ENCODE measurements around the gene LRRC75A.

The LRRC75A gene

GRCh38 chr17:16467044-16467443, 24.9 kb downstream of the LRRC75A start:
- H3K9ac ChIP-seq (ENCODE audit: low read length): no peak overlapping the region
- H3K36me3 ChIP-seq (ENCODE audit: control insufficient read depth in 1 of 2, insufficient read depth in 2 of 2, low read length in 2 of 2): no peaks in the 10 kb centered on the region
- no peak overlapping the region for H3K14ac ChIP-seq (ENCODE audit: low read length)
- no peak overlapping the region for H3K18ac ChIP-seq (ENCODE audit: low read length)
- no peak for DNase-seq
- no CpG with 5 or more reads among the region's 6 CpGs for WGBS (ENCODE audit: extremely low coverage, insufficient coverage, insufficient read length)
- H2AFZ ChIP-seq (ENCODE audit: insufficient read depth, low read length, poor library complexity): no peak overlapping the region
- H2BK5ac ChIP-seq (ENCODE audit: low read depth, low read length, poor library complexity): no peak overlapping the region
- no peak overlapping the region for H3K4ac ChIP-seq (ENCODE audit: low read depth, low read length)
- H3K27me3 ChIP-seq (ENCODE audit: insufficient read depth, low read length): no peaks in the 10 kb centered on the region
- H2BK12ac ChIP-seq (ENCODE audit: low read length): no peak overlapping the region
- no peak overlapping the region for H3K4me2 ChIP-seq (ENCODE audit: low read length)
- no peak overlapping the region for H3K23ac ChIP-seq (ENCODE audit: low read length)
- H3K4me3 ChIP-seq (ENCODE audit: low read depth, low read length): no peak overlapping the region
- peaks cover 1% of the 10 kb centered on the region for H3K9me3 ChIP-seq (ENCODE audit: insufficient read depth, low read depth, low read length)
- no peak overlapping the region for H4K12ac ChIP-seq (ENCODE audit: low read depth, low read length)
- H2BK120ac ChIP-seq (ENCODE audit: insufficient read depth, low read length, poor library complexity): no peak overlapping the region
- no peak overlapping the region for H3K27ac ChIP-seq (ENCODE audit: low read depth, low read length)
- no peaks in the 10 kb centered on the region for H3K79me1 ChIP-seq (ENCODE audit: low read length)
- H3K79me2 ChIP-seq (ENCODE audit: control insufficient read depth, insufficient read depth, low read length, poor library complexity): no peaks in the 10 kb centered on the region
- H4K8ac ChIP-seq (ENCODE audit: low read depth, low read length): no peak overlapping the region
- H3K4me1 ChIP-seq (ENCODE audit: control insufficient read depth in 1 of 2, insufficient read depth in 2 of 2, low read length in 2 of 2): peaks cover 0 to 2% of the 10 kb centered on the region in 2 experiments
- H2AK5ac ChIP-seq (ENCODE audit: low read length): no peak overlapping the region
- no peak overlapping the region for H4K91ac ChIP-seq (ENCODE audit: low read depth, low read length)

GRCh38 chr17:16466407-16466806, 25.6 kb downstream of the LRRC75A start:
- no peak overlapping the region for H3K4me3 ChIP-seq (ENCODE audit: low read depth, low read length)

GRCh38 chr17:16465861-16466338, 26.1 kb downstream of the LRRC75A start:
- Histone ChIP-seq H3K9ac (ENCODE audit: low read length) (no peak overlapping the region), H3K27ac (ENCODE audit: low read depth, low read length) (no peak overlapping the region), H4K91ac (ENCODE audit: low read depth, low read length) (no peak overlapping the region), H3K79me1 (ENCODE audit: low read length) (no peaks in the 10 kb centered on the region), H4K8ac (ENCODE audit: low read depth, low read length) (no peak overlapping the region), H2AK5ac (ENCODE audit: low read length) (no peak overlapping the region), H2AFZ (ENCODE audit: insufficient read depth, low read length, poor library complexity) (no peak overlapping the region), H3K23ac (ENCODE audit: low read length) (no peak overlapping the region), H2BK12ac (ENCODE audit: low read length) (no peak overlapping the region), H3K4ac (ENCODE audit: low read depth, low read length) (no peak overlapping the region), H3K4me1 (ENCODE audit: control insufficient read depth in 1 of 2, insufficient read depth in 2 of 2, low read length in 2 of 2) (peaks cover 0 to 2% of the 10 kb centered on the region in 2 experiments), H3K79me2 (ENCODE audit: control insufficient read depth, insufficient read depth, low read length, poor library complexity) (no peaks in the 10 kb centered on the region), H2BK5ac (ENCODE audit: low read depth, low read length, poor library complexity) (no peak overlapping the region), H3K9me3 (ENCODE audit: insufficient read depth, low read depth, low read length) (peaks cover 2% of the 10 kb centered on the region), H2BK120ac (ENCODE audit: insufficient read depth, low read length, poor library complexity) (no peak overlapping the region), H3K27me3 (ENCODE audit: insufficient read depth, low read length) (no peaks in the 10 kb centered on the region), H3K14ac (ENCODE audit: low read length) (no peak overlapping the region), H3K4me2 (ENCODE audit: low read length) (no peak overlapping the region), H4K12ac (ENCODE audit: low read depth, low read length) (no peak overlapping the region), H3K18ac (ENCODE audit: low read length) (no peak overlapping the region), H3K36me3 (ENCODE audit: control insufficient read depth in 1 of 2, insufficient read depth in 2 of 2, low read length in 2 of 2) (peaks cover 0 to 1% of the 10 kb centered on the region in 2 experiments), H3K4me3 (ENCODE audit: low read depth, low read length) (no peak overlapping the region)
- WGBS (ENCODE audit: extremely low coverage, insufficient coverage, insufficient read length): no CpG with 5 or more reads among the region's 4 CpGs
- DNase-seq: no peak

More at GRCh38 chr17:16466407-16466806, 25.6 kb downstream of the LRRC75A start:
- H3K23ac ChIP-seq (ENCODE audit: low read length): no peak overlapping the region
- H3K79me2 ChIP-seq (ENCODE audit: control insufficient read depth, insufficient read depth, low read length, poor library complexity): no peaks in the 10 kb centered on the region
- H4K91ac ChIP-seq (ENCODE audit: low read depth, low read length): no peak overlapping the region
- no peak overlapping the region for H3K18ac ChIP-seq (ENCODE audit: low read length)
- peaks cover 2% of the 10 kb centered on the region for H3K9me3 ChIP-seq (ENCODE audit: insufficient read depth, low read depth, low read length)
- H3K9ac ChIP-seq (ENCODE audit: low read length): no peak overlapping the region
- H3K79me1 ChIP-seq (ENCODE audit: low read length): no peaks in the 10 kb centered on the region
- no peak overlapping the region for H3K4ac ChIP-seq (ENCODE audit: low read depth, low read length)
- H4K8ac ChIP-seq (ENCODE audit: low read depth, low read length): no peak overlapping the region
- H4K12ac ChIP-seq (ENCODE audit: low read depth, low read length): no peak overlapping the region
- no peak overlapping the region for H2BK120ac ChIP-seq (ENCODE audit: insufficient read depth, low read length, poor library complexity)
- H3K27ac ChIP-seq (ENCODE audit: low read depth, low read length): no peak overlapping the region
- H2BK12ac ChIP-seq (ENCODE audit: low read length): no peak overlapping the region
- H3K36me3 ChIP-seq (ENCODE audit: control insufficient read depth in 1 of 2, insufficient read depth in 2 of 2, low read length in 2 of 2): no peaks in the 10 kb centered on the region
- H3K27me3 ChIP-seq (ENCODE audit: insufficient read depth, low read length): no peaks in the 10 kb centered on the region
- H2AK5ac ChIP-seq (ENCODE audit: low read length): no peak overlapping the region
- no peak for DNase-seq
- no peak overlapping the region for H3K4me2 ChIP-seq (ENCODE audit: low read length)
- H3K14ac ChIP-seq (ENCODE audit: low read length): no peak overlapping the region
- WGBS (ENCODE audit: extremely low coverage, insufficient coverage, insufficient read length): no CpG with 5 or more reads among the region's 9 CpGs
- H2BK5ac ChIP-seq (ENCODE audit: low read depth, low read length, poor library complexity): no peak overlapping the region
- H3K4me1 ChIP-seq (ENCODE audit: control insufficient read depth in 1 of 2, insufficient read depth in 2 of 2, low read length in 2 of 2): peaks cover 0 to 2% of the 10 kb centered on the region in 2 experiments
- no peak overlapping the region for H2AFZ ChIP-seq (ENCODE audit: insufficient read depth, low read length, poor library complexity)

- Histone ChIP-seq H4K91ac (ENCODE audit: low read depth, low read length) (no peak overlapping the region), H3K4me1 (ENCODE audit: control insufficient read depth in 1 of 2, insufficient read depth in 2 of 2, low read length in 2 of 2) (peaks cover 1 to 2% of the 10 kb centered on the region in 2 experiments), H2BK12ac (ENCODE audit: low read length) (no peak overlapping the region), H3K27ac (ENCODE audit: low read depth, low read length) (no peak overlapping the region), H3K14ac (ENCODE audit: low read length) (no peak overlapping the region), H3K4ac (ENCODE audit: low read depth, low read length) (no peak overlapping the region), H4K12ac (ENCODE audit: low read depth, low read length) (no peak overlapping the region), H3K9me3 (ENCODE audit: insufficient read depth, low read depth, low read length) (peaks cover 4% of the 10 kb centered on the region), H3K36me3 (ENCODE audit: control insufficient read depth in 1 of 2, insufficient read depth in 2 of 2, low read length in 2 of 2) (peaks cover 0 to 3% of the 10 kb centered on the region in 2 experiments), H3K79me2 (ENCODE audit: control insufficient read depth, insufficient read depth, low read length, poor library complexity) (no peaks in the 10 kb centered on the region), H3K79me1 (ENCODE audit: low read length) (no peaks in the 10 kb centered on the region), H2BK5ac (ENCODE audit: low read depth, low read length, poor library complexity) (no peak overlapping the region), H3K23ac (ENCODE audit: low read length) (no peak overlapping the region), H2BK120ac (ENCODE audit: insufficient read depth, low read length, poor library complexity) (no peak overlapping the region), H3K4me3 (ENCODE audit: low read depth, low read length) (peak overlapping the region; percentile 3), H4K8ac (ENCODE audit: low read depth, low read length) (no peak overlapping the region), H3K4me2 (ENCODE audit: low read length) (no peak overlapping the region), H3K9ac (ENCODE audit: low read length) (no peak overlapping the region), H2AK5ac (ENCODE audit: low read length) (no peak overlapping the region), H3K27me3 (ENCODE audit: insufficient read depth, low read length) (no peaks in the 10 kb centered on the region), H2AFZ (ENCODE audit: insufficient read depth, low read length, poor library complexity) (no peak overlapping the region), H3K18ac (ENCODE audit: low read length) (no peak overlapping the region)
- WGBS (ENCODE audit: extremely low coverage, insufficient coverage, insufficient read length): no CpG with 5 or more reads among the region's 3 CpGs
- DNase-seq: no peak
Observed at GRCh38 chr17:16465052-16465312, 27.0 kb downstream of the LRRC75A start.

All from trophoblast cell (in vitro differentiated cells and primary cell).